IPS DF 4.7 (cell line): ENCODE measurements around the gene AASS.
"Not testable (repeated sequence)": the region's sequence is repeated elsewhere in the genome, so short reads cannot be mapped to it uniquely, and the experiment has no call there.

Source experiments
- DNase-seq: peaks from one replicate; pipeline ENCODE4 v3.0.0-alpha.2; 2013; ENCODE audit warnings: low spot score; ENCODE audit errors: extremely low read depth

The AASS gene

DNA sequence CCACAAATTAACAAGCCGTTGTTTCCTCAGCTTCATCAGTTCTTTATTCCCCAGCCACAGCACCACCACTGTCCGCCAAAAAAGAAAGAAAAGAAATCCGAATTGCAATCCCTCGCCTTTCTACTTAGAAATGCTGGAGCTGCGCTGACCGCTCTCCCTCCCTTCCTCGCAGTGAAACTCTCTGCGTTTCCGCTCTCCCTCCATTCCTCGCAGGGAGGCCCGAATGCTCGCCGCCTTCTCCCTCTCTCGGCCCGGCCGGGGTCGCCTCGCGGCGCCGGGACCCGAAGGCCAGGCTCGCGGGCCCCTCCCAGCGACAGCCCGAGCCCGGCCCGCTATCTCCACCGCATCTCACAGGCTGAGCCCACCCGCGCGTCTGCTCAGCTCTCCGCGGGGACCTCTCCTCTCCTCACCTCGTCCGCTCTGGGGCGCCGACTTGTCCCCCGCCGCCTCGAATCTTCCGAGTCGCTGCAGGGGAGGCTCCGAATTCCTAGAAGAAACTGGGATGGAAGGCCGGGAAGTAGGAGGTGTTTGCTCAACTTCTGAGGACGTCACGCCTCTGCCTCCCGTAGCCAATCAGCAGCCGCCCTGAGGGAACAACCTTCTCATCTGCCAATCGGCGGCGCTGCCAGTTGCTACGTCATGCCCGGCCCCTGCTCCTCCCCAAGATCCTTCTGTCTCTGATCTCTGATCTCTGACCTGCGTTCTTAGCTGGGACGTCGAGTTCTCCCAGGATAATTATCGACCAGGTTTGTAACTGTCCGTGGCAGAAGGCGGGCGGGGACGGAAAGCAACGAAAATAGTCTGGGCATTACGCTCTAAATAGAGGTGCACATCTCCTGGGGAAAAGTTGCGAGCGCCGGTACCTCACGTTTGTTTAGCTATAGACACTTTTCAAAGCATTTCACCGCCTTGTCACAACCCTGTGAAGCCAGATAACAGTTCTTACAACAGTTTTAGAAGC, at the start of gene AASS:
Gene AASS, minus strand, starts transcription at position 499 of the 961 bp plus-strand sequence. CDS start 10,523 bp downstream, outside the sequence.
- DNase-seq: peak; percentile 87

DNA sequence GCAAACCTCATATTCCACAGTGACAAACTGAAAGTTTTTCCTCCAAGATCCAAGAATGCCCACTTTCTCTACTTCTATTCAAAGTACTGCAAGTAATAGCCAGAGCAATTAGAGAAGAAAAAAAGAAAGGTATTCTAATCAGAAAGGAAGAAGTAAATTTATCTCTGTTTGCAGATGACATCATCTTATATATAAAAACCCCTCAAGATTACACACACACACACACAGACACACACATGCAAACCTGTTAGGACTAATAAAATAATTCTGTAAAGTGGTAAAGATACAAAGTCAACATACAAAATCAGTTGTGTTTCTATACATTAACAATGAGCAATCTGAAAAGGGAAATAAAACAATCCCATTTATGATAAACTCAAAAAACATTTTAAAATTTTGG, 44.7 kb upstream of the AASS start:
- no peak for DNase-seq

DNA sequence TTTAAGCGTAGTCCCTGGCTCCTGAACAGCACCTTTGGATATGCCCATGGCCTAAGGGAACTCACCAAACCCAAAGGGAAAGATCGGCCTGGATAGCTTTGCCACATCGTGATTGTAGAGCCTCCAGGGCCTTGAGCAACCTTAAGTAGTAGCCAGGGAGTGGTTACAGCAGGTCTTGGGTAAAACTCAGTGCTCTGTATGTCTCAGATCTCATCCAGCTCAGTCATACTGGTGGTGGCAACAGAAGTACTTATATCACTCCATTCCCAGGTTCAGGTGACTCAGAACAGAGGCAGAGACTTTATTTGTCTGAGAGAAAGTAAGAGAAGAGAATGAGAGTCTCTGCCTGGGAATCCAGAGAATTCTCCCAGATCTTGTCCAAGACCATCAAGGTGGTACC, 39.1 kb upstream of the AASS start:
- no peak for DNase-seq

DNA sequence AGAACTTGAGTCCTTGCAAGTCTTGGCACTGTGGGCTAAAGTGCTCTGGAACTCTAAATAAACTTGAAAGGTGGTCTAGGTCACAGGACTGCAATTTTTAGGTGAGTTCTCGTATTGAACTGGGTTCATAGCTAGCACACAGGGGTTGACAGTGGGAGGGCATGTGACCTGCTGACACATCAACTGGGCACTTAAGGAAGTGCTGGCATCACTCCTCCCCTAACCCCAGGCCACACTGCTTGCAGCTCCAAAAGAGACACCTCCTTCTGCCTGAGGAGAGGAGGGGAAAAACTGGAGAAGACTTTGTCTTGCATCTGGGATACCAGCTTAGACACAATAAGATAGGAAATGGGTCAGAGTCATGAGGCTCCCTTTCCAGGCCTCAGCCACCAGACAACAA, 38.0 kb upstream of the AASS start:
- DNase-seq: no peak

DNA sequence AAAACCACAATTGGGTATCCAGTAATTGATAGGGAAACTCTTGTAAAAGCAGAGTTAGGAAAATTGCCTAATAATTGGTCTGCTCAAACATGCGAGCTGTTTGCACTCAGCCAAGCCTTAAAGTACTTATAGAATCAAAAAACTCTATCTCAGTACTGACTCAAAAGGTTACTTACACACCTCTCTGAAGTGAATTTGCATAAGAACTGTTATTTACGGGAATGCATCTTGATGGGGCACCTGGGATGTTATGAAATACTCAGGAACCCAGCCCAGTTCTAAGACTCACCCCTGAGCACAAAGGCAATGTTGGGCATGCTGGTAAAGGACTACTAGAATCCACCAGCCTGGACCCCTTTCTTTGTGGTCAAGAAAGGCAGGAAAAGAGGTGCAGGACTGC, 28.1 kb upstream of the AASS start:
- DNase-seq: not testable (repeated sequence)

DNA sequence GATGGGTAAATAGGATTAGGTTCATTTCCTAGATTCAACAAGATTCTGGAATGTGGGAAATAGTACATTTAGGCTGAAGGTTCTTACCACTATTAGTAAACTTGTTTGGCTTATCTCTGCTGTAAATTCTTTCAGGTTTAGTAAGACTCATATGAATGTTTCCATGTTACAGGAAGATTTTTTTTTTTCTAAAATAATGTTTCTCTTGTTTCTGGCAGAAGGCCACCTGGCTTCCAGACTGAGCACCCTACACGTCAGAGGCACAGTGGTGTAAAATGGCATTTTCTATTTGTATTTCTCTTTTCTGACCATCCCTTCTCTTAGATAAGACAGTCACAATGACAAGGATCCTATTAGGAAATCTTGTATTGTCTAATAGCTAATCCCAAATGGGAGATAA, 22.7 kb upstream of the AASS start:
- DNase-seq: no peak

DNA sequence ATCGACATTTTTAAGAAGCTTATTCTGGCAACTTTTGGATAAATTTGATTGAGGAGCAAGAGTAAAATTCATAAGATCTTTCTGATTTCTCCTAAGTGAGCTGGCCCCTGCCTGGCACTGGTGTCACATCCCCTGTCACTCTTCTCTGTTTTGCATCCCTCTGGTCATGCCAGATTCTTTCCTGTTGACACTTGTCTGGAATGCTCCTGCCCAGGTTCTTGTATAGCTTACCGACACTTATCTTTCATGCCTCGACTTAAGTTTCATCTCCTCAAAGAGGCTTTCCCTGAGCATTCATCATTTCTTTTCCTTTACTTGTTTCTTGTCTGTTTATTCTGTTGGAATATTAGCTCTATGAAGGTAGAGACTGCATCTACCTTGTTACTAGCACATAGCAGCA, 22.2 kb upstream of the AASS start:
- no peak for DNase-seq

DNA sequence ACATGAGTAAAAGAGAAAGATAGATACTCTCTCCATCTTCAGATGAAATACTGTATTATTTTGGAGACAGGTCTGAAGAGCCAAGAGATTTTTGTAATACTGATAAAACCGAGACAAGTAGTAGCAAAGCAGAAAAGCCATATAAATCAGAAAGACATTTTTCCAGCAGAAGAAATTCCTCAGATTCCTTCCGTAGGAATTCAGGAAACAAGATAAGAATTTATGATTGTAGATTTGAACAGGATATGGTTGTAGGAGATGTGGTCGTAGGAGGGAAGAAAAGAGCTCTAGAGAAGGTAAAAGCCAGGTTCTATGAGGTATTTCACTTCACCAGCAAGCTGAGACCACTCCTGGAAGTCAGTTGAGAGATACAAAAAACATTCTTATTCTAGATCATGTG, 17.6 kb upstream of the AASS start:
- DNase-seq: no peak

DNA sequence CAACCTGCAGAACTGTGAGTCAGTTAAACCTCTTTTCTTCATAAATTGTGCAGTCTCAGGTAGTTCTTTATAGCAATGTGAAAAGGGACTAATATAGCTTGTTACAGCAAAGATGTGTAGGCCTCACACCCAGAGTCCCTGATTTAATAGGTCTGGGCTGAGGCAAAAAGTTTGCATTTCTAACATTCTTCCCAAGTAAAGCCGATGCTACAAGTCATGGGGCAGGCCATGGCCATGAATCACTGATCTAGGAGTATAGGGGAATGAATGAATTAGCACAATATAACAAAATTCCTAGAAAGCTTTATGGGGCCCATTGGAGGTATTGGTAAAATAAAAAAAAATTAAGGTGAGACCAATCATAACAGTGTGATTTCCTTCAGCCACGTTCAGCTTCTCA, 11.5 kb upstream of the AASS start:
- DNase-seq: no peak

DNA sequence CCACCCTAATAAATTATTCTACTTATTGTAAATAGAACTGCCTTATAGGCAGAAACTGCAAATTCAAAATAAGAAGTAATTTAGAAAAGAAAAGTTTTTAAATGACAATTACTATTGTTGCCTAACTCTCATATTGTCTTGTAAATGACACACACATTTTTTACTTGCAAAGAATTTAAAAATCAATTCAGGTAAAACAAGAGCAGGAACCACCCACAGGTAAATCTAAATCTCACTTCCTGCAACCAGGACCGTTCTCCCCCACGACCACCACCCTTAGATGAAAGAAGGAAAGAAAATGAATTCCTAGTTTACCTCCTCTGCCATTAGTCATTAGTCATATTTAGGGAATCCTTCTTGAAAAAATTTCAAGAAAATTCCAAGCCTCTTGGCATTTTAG, 4.8 kb upstream of the AASS start:
- DNase-seq: no peak

DNA sequence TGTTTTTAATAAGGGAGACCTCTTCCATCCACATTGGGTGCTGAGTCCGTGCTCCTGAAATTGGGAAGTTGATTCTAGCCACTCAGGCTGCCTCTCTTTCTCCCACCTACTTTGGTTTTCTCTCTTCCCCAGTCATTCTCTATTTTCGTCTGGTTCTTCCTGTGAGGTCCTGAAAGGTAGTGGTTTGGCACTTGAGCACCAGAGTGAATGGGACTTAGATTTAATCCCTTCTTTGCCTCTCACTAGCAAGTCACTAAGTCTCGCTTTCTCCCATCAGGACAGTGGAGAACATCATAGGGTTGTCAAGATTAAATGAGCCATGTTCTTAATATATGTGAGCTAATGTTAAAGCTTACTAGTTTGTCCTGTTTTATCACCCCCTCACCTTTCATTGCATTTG, 4.0 kb upstream of the AASS start:
- DNase-seq: no peak

DNA sequence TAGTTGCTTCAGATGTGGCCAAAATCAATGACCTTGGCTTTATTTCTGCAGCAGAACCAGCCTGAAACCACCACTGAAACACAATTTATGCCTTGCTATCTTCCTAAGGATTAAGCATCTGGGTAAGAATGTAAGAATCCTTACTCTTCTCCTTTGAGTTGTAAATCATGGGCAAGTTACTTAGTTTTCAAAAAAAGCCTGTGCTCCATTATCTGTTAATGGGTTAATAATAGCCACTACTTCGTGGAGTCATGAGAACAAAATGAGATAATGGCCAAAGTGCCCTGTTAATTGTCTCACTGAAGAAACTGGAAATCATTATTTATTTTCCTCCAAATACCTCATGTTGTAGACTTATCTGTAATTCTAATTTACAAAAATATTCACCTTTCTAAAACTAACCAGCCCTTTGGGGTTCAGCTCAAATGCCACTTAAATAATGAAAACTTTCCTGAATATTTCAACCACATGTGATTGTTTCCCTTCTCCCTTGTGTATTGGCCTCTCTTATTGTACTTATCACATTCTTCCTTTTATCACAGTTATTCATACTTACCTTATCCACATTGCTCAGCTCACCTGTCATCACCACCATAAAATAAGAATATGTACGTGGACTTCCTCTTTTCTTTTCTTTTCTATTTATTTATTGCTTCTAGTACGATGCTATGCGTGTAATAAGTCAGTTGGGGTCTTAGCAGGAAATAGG, 2.0 kb upstream of the AASS start:
- no peak for DNase-seq

DNA sequence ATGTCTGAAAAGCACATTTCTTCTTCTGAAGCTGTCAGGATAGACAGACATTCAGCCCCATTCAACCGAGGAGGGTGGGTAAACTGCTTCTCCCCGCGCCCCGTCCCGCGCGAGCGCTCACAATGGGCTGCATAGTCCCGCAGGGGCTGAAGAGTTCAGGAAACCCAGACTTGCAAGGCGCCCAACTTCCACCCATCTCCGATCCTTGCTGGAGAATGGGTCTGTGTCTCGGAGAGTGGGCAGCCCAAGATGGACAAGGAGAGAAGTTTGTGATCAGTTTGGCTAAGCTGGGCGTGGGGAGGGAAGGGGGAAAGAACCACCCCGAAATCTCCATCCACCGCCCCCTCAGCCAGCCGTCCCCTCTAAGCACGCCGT, 686 bp downstream of the AASS start:
- DNase-seq: no peak

DNA sequence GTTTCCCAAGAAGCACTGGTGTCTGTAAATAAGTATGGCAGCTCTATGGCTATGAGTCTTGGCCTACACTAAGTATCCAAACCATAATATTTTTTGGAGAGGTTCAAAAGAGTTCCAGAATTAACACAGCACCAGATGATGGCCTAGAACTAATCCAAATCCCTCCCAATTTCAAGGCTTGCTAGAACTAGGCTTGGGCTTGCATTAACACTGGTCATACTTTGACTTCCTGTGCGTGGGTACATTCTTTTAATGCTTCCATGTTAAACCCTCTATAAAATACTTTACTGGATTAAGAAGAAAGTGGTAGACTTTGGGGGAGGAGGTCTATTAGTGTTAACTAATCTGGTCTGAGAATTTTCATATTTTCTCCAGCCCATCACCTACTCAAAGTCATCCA, 3.1 kb downstream of the AASS start:
- DNase-seq: no peak

DNA sequence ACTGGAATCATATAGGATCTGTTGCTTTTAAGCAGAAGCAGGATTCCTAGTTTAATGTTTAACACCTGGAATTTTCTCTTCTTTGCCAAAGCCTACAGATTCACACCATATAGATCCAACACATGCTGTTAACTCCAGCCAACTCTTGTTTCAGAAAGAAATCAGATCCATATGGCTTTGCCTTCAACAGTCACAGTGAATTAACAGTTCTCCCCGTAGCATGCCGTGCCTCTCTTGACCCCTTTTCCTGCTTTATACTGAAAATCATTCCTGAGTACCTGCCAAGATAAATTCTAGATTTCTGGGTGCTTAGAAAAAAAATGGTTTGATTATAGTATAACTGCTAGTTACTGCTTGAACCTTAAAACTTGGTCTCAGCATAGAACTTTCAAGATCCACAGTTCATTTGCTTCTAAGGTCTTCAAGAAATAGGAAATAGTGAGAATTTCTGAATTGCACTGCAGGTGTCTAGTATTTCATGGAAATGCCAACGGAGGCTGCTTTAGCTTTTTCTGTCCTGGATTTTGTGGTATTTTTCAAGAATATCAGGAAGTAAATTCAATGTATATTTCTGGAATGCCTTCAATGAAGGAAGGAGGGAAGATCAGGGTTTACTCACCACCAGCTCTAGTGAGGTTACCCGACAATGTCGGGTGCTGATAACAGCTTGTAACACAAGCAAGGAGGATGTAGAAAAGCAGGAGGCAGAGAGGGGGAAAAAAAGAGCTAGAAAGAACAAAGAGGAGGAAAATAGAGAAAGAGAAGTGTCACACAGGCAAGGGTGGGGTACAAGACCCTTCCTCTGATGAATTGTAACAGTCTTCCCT, 6.6 kb downstream of the AASS start:
- no peak for DNase-seq

DNA sequence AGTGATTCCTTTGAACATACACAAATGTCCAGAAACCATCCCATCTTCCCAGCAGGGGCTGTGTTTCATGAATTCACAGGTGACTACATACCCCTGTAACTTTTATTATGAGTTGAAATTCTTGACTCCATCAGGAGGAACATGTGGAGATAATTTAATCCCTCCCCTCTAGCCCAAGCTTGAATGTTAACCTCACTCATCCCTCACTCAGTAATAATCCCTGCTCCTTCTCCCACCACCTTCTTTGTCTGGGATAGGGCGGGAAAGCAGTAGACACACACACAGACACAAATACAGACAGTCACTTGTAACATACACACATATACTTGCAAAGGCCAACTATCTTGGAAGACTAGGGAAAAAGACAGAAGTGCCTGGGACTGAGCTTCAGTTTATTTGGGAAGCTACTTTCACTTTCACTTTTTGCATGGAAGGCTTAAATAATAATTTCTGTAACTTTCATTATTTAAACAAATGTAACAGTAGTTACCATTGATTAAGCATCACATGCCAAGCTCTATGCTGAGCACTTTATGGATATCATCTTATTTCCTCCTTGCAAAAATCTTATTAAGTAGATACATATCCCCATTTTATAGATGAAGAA, 7.3 kb downstream of the AASS start:
- no peak for DNase-seq

DNA sequence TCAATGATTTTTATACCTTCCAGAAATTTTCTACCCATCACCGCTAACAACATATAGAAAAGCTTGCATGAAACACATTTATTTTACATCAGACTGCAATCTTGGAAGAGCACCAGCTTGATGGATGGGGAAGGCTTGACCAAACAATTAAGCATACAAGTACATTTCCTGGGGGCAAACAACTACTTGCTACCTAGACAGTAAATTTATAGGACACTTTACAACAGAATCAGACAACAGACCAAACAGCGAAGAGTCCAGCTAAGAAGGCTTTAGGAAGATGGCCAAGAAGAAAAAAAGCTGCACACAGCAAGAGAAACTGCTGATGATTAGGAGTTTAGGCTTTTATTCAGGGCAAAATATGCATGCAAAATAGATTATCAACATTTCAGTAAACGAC, 8.0 kb downstream of the AASS start:
- no peak for DNase-seq

DNA sequence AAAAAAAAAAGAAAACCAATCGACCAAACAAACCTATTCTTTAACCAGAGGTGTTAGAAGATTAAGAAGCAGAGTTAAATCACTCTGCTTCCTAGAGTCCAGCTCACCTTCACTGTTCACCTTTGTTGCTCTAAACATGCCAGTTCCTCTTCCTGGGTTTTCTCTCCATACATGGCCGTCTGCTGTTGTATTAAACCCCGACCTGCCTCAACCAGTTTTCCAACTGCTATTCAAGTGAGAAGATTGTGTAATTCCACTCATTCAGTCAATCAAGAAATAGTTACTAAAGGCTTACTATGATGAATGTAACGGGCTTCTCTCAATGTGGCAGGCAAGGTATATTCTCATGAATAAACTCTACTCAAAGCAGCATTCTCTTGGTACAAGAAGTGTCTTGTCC, 8.8 kb downstream of the AASS start:
- no peak for DNase-seq

DNA sequence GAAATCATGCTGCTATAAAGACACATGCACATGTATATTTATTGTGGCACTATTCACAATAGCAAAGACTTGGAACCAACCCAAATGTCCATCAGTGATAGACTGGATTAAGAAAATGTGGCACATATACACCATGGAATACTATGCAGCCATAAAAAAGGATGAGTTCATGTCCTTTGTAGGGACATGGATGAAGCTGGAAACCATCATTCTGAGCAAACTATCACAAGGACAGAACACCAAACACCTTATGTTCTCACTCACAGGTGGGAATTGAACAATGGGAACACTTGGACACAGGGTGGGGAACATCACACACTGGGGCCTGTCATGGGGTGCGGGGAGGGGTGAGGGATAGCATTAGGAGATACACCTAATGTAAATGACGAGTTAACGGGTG, 9.3 kb downstream of the AASS start:
- DNase-seq: not testable (repeated sequence)

DNA sequence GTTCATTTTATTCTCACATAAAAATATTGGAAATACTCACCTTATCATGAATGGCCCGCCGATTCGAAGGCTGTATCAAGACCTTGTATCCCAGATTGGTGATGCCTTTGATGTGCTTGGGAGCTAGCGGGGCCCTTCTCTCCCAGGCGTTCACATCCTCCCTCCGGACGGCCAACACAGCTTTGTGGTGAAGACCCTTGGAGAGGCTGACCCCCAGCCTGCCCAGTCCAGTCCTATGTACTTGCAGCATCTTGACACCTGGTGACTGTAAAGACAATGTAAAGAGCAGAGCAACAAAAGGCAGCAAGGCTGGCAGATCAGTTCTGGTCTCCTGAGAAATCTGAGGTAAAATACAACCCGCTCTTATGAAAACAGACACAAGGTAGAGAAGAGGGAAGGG, 10.6 kb downstream of the AASS start:
- DNase-seq: no peak

DNA sequence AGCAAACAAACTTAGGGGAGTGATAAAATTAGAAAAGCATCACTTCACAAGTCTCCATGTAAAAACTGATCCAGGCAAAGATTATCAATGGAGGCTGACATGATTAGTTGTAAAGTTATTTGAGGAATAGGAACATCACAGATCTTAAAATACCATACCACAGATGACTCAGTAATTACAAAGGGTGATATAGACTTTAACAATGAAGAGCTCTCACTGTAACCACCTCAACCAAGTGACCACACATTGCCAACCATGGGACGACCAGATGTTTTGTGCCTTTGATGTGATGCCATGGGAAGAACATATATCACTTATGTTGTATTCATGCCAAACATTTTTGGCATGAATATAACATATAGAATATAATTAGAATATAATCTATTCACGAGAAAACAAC, 11.7 kb downstream of the AASS start:
- no peak for DNase-seq

DNA sequence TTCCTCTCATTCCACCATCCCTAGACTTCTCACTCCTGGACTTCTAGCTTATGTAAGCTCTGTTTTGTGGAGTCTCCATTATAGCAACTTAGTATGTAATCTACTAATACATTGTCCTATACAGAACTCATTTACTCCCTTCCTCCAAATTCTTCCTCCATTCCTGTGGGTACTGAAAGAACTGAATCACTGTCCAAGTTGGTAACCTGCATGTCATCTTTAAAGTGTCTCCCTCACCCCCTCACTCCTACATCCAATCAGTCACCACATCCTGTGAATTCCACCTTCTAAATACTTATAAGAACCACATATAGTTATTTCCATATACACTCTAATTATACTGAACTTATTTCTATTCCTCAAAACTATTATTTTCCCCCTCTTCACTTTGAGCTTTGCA, 20.3 kb downstream of the AASS start:
- no peak for DNase-seq
